ENCODE measurements around the gene UNC119.

Gene UNC119

GRCh38 chr17:28547096-28547622 lies 5.3 kb downstream of the UNC119 start:
- Histone ChIP-seq H2AFZ (ENCODE audit: low read depth, low read length) (no peak overlapping the region), H3K9me3 (ENCODE audit: insufficient read depth, low read length) (no peaks in the 10 kb centered on the region), H3K27ac (ENCODE audit: low read length) (peak overlapping the region; percentile 98), H3K9ac (ENCODE audit: low read length) (peak overlapping the region; percentile 91; the same call in 1 of the 2 replicates), H3K79me2 (ENCODE audit: low read length) (peaks cover 53% of the 10 kb centered on the region), H3K4me1 (ENCODE audit: low read length) (peaks cover 58% of the 10 kb centered on the region), H4K20me1 (ENCODE audit: insufficient read depth, low read length) (no peaks in the 10 kb centered on the region), H3K27me3 (ENCODE audit: low read depth, low read length) (no peaks in the 10 kb centered on the region), H3K4me3 (ENCODE audit: low read length) (peak overlapping the region; percentile 96), H3K36me3 (replicated peaks; ENCODE audit: low read depth, low read length) (peaks cover 48% of the 10 kb centered on the region), H3K4me2 (ENCODE audit: low read length) (peak overlapping the region; percentile 87)
- TF ChIP-seq CTCF (IDR thresholded peaks at IDR 0.05; ENCODE audit: low read depth, low read length) (no peak), EZH2phosphoT487 (IDR thresholded peaks at IDR 0.05; ENCODE audit: low read depth) (no peak)

GRCh38 chr17:28545787-28546415 lies 6.5 kb downstream of the UNC119 start:
- H3K9ac ChIP-seq (ENCODE audit: low read length): no peak overlapping the region
- H3K27me3 ChIP-seq (ENCODE audit: low read depth, low read length): no peaks in the 10 kb centered on the region
- H3K4me3 ChIP-seq (ENCODE audit: low read length): no peak overlapping the region
- H3K4me2 ChIP-seq (ENCODE audit: low read length): no peak overlapping the region
- H3K36me3 ChIP-seq (replicated peaks; ENCODE audit: low read depth, low read length): peaks cover 38% of the 10 kb centered on the region
- H3K9me3 ChIP-seq (ENCODE audit: insufficient read depth, low read length): no peaks in the 10 kb centered on the region
- TF ChIP-seq EZH2phosphoT487 (IDR thresholded peaks at IDR 0.05; ENCODE audit: low read depth) (no peak), CTCF (IDR thresholded peaks at IDR 0.05; ENCODE audit: low read depth, low read length) (no peak)
- H3K79me2 ChIP-seq (ENCODE audit: low read length): peaks cover 40% of the 10 kb centered on the region
- no peaks in the 10 kb centered on the region for H4K20me1 ChIP-seq (ENCODE audit: insufficient read depth, low read length)
- H3K27ac ChIP-seq (ENCODE audit: low read length): no peak overlapping the region
- H3K4me1 ChIP-seq (ENCODE audit: low read length): peaks cover 56% of the 10 kb centered on the region
- H2AFZ ChIP-seq (ENCODE audit: low read depth, low read length): no peak overlapping the region

GRCh38 chr17:28545141-28545503 lies 7.3 kb downstream of the UNC119 start:
- H3K36me3 ChIP-seq (replicated peaks; ENCODE audit: low read depth, low read length): peaks cover 34% of the 10 kb centered on the region
- TF ChIP-seq EZH2phosphoT487 (IDR thresholded peaks at IDR 0.05; ENCODE audit: low read depth) (no peak), CTCF (IDR thresholded peaks at IDR 0.05; ENCODE audit: low read depth, low read length) (no peak)
- no peaks in the 10 kb centered on the region for H3K9me3 ChIP-seq (ENCODE audit: insufficient read depth, low read length)
- H3K4me2 ChIP-seq (ENCODE audit: low read length): no peak overlapping the region
- no peaks in the 10 kb centered on the region for H4K20me1 ChIP-seq (ENCODE audit: insufficient read depth, low read length)
- H3K9ac ChIP-seq (ENCODE audit: low read length): no peak overlapping the region
- no peak overlapping the region for H2AFZ ChIP-seq (ENCODE audit: low read depth, low read length)
- H3K27ac ChIP-seq (ENCODE audit: low read length): no peak overlapping the region
- no peak overlapping the region for H3K4me3 ChIP-seq (ENCODE audit: low read length)
- peaks cover 52% of the 10 kb centered on the region for H3K4me1 ChIP-seq (ENCODE audit: low read length)
- no peaks in the 10 kb centered on the region for H3K27me3 ChIP-seq (ENCODE audit: low read depth, low read length)
- peaks cover 32% of the 10 kb centered on the region for H3K79me2 ChIP-seq (ENCODE audit: low read length)

- TF ChIP-seq CTCF (IDR thresholded peaks at IDR 0.05; ENCODE audit: low read depth, low read length) (no peak), EZH2phosphoT487 (IDR thresholded peaks at IDR 0.05; ENCODE audit: low read depth) (no peak)
- Histone ChIP-seq H3K27me3 (ENCODE audit: low read depth, low read length) (no peaks in the 10 kb centered on the region), H3K9ac (ENCODE audit: low read length) (no peak overlapping the region), H3K4me1 (ENCODE audit: low read length) (peaks cover 46% of the 10 kb centered on the region), H3K79me2 (ENCODE audit: low read length) (peaks cover 27% of the 10 kb centered on the region), H3K4me2 (ENCODE audit: low read length) (no peak overlapping the region), H4K20me1 (ENCODE audit: insufficient read depth, low read length) (no peaks in the 10 kb centered on the region), H3K9me3 (ENCODE audit: insufficient read depth, low read length) (no peaks in the 10 kb centered on the region), H2AFZ (ENCODE audit: low read depth, low read length) (no peak overlapping the region), H3K27ac (ENCODE audit: low read length) (0 out of 2 replicates have a peak overlapping the region, but pooled peaks have one; percentile 8), H3K36me3 (replicated peaks; ENCODE audit: low read depth, low read length) (peaks cover 34% of the 10 kb centered on the region), H3K4me3 (ENCODE audit: low read length) (no peak overlapping the region)
Observed at GRCh38 chr17:28544402-28545140, 7.9 kb downstream of the UNC119 start.

Data from OCI-LY3 (cell line).